Mesenchymal stem cell (in vitro differentiated cells and primary cell): ENCODE results near the gene SRP72.
A peak's percentile ranks its signal among the peaks of the same experiment; 100 is the strongest.

Experiments used
- DNase-seq: peaks from one replicate; pipeline ENCODE4 v3.0.0-alpha.2; 2013
- H2AFZ ChIP-seq: one replicate; pipeline ENCODE4 v1.6.1; 2013; ENCODE audit warnings: low read depth, mild to moderate bottlenecking, control low read depth, inconsistent platforms, low read length, moderate library complexity
- H2AK5ac ChIP-seq: 2 replicates; pipeline ENCODE4 v1.6.1; 2013; ENCODE audit warnings: low read length, moderate library complexity, mild to moderate bottlenecking, inconsistent platforms; ENCODE audit not compliant: severe bottlenecking
- H2BK120ac ChIP-seq: one replicate; pipeline ENCODE4 v1.6.1; 2013; ENCODE audit warnings: low read depth, mild to moderate bottlenecking, inconsistent platforms, low read length, moderate library complexity
- H2BK12ac ChIP-seq, 2 experiments: one replicate each; pipeline ENCODE4 v1.6.1; 2013; ENCODE audit warnings: inconsistent platforms in 2 of 2, low read length in 2 of 2, mild to moderate bottlenecking in 2 of 2, moderate library complexity in 2 of 2, control low read depth in 1 of 2
- H2BK15ac ChIP-seq: one replicate; pipeline ENCODE4 v1.6.1; 2013; ENCODE audit warnings: mild to moderate bottlenecking, low read depth, inconsistent platforms; ENCODE audit not compliant: poor library complexity, severe bottlenecking
- H2BK5ac ChIP-seq: 2 replicates; pipeline ENCODE4 v1.6.1; 2013; ENCODE audit warnings: low read depth, mild to moderate bottlenecking, low read length, control low read depth, inconsistent platforms; ENCODE audit not compliant: poor library complexity, severe bottlenecking
- H3K14ac ChIP-seq, 2 experiments: one replicate each; pipeline ENCODE4 v1.6.1; 2013; ENCODE audit warnings: inconsistent platforms in 2 of 2, low read length in 2 of 2, control low read depth in 1 of 2, mild to moderate bottlenecking in 1 of 2, moderate library complexity in 1 of 2
- H3K18ac ChIP-seq, 2 experiments: one replicate each; pipeline ENCODE4 v1.6.1; 2013; ENCODE audit warnings: inconsistent platforms in 2 of 2, low read length in 2 of 2, control low read depth in 1 of 2, low read depth in 1 of 2, mild to moderate bottlenecking in 1 of 2
- H3K23ac ChIP-seq, 2 experiments: one replicate each; pipeline ENCODE4 v1.6.1; 2013; ENCODE audit warnings: inconsistent platforms in 2 of 2, low read length in 2 of 2, mild to moderate bottlenecking in 2 of 2, moderate library complexity in 2 of 2, control low read depth in 1 of 2
- H3K27ac ChIP-seq: 2 replicates; pipeline ENCODE4 v1.5.1; 2013; ENCODE audit warnings: mild to moderate bottlenecking, moderate library complexity, low read length, control low read depth, inconsistent platforms; ENCODE audit not compliant: poor library complexity, severe bottlenecking
- H3K27me3 ChIP-seq, 2 experiments: 2 replicates each; pipeline versions ENCODE4 v1.6.1 to v1.7.0; 2013; ENCODE audit warnings: low read length in 2 of 2, mild to moderate bottlenecking in 2 of 2, moderate library complexity in 2 of 2, control low read depth in 1 of 2, inconsistent platforms in 1 of 2; ENCODE audit not compliant: control insufficient read depth in 1 of 2, insufficient read depth in 1 of 2
- H3K36me3 ChIP-seq, 2 experiments: 2 replicates each; pipeline versions ENCODE4 v1.6.1 to v1.7.0; 2013; ENCODE audit warnings: low read length in 2 of 2, control low read depth in 1 of 2, inconsistent platforms in 1 of 2, low read depth in 1 of 2, mild to moderate bottlenecking in 1 of 2; ENCODE audit not compliant: insufficient read depth in 2 of 2, control insufficient read depth in 1 of 2
- H3K4ac ChIP-seq, 2 experiments: one replicate each; pipeline ENCODE4 v1.6.1; 2013; ENCODE audit warnings: inconsistent platforms in 2 of 2, low read length in 2 of 2, mild to moderate bottlenecking in 2 of 2, moderate library complexity in 2 of 2, control low read depth in 1 of 2, low read depth in 1 of 2
- H3K4me1 ChIP-seq: 2 replicates; pipeline ENCODE4 v1.6.1; 2013; ENCODE audit warnings: low read depth, low read length, control low read depth; ENCODE audit not compliant: control insufficient read depth, insufficient read depth
- H3K4me2 ChIP-seq: 2 replicates; pipeline ENCODE4 v1.6.1; 2013; ENCODE audit warnings: low read length, mild to moderate bottlenecking, inconsistent platforms; ENCODE audit not compliant: poor library complexity, severe bottlenecking
- H3K4me3 ChIP-seq, 2 experiments: 2 replicates each; pipeline versions ENCODE4 v1.5.1 to v1.7.0; 2013; ENCODE audit warnings: low read length in 2 of 2, mild to moderate bottlenecking in 2 of 2, control low read depth in 1 of 2, low read depth in 1 of 2; ENCODE audit not compliant: insufficient read depth in 1 of 2
- H3K79me1 ChIP-seq: replicated peaks from 2 replicates; pipeline ENCODE4 v1.6.1; 2013; ENCODE audit warnings: mild to moderate bottlenecking, control low read depth, low read length, inconsistent platforms; ENCODE audit not compliant: poor library complexity, severe bottlenecking
- H3K9ac ChIP-seq: 2 replicates; pipeline ENCODE4 v1.7.0; 2013; ENCODE audit warnings: mild to moderate bottlenecking, low read length, moderate library complexity
- H3K9me3 ChIP-seq: 2 replicates; pipeline ENCODE4 v1.7.0; 2013; ENCODE audit warnings: mild to moderate bottlenecking, low read length; ENCODE audit not compliant: control insufficient read depth
- H4K8ac ChIP-seq: one replicate; pipeline ENCODE4 v1.6.1; 2013; ENCODE audit warnings: inconsistent platforms, mild to moderate bottlenecking, low read length, moderate library complexity
- H4K91ac ChIP-seq: one replicate; pipeline ENCODE4 v1.6.1; 2013; ENCODE audit warnings: mild to moderate bottlenecking, low read length, inconsistent platforms
- WGBS: methylation state at CpG from one replicate; pipeline ENCODE4 v1.1.7; 2013; ENCODE audit warnings: mixed read lengths; 5-methylcytosine and 5-hydroxymethylcytosine counted together

SRP72 gene

DNA sequence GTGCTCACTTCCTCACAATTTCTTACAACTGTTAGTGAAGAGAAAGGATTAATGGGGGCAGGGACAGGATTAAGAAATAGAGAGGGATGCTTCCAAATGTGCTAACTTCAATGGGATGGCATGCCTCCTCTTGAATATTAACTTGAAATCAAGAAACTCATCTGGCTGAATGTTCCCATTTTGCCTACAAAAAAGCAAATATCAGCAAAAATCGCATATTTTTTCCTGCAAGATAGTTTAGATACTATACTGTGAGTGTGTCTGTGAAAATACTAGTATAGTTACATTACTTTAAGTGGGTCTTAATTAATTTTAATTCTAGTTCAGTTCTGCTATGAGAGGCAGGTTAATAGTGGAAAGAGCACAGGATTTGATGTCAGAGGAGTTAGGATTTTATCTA, 26.4 kb upstream of the SRP72 start:
- Histone ChIP-seq H2AK5ac (no peak overlapping the region), H2BK15ac (no peak overlapping the region), H3K36me3 (peaks cover 0 to 49% of the 10 kb centered on the region in 2 experiments), H3K9me3 (no peaks in the 10 kb centered on the region), H2BK12ac (no peak overlapping the region), H3K18ac (no peak overlapping the region), H3K4me3 (no peak overlapping the region), H2AFZ (no peak overlapping the region), H3K79me1 (peaks cover 6% of the 10 kb centered on the region), H3K27ac (no peak overlapping the region), H3K4me1 (peaks cover 7% of the 10 kb centered on the region), H4K91ac (no peak overlapping the region), H4K8ac (no peak overlapping the region), H3K27me3 (no peaks in the 10 kb centered on the region), H3K4ac (no peak overlapping the region), H2BK120ac (no peak overlapping the region), H2BK5ac (no peak overlapping the region), H3K9ac (no peak overlapping the region), H3K4me2 (no peak overlapping the region), H3K23ac (no peak overlapping the region), H3K14ac (no peak overlapping the region)
- no CpG with 5 or more reads among the region's 1 CpG for WGBS
- no peak for DNase-seq

- no peak overlapping the region for H2AFZ ChIP-seq
- H3K14ac ChIP-seq: no peak overlapping the region
- no peak overlapping the region for H3K4ac ChIP-seq
- no peak overlapping the region for H3K9ac ChIP-seq
- H3K9me3 ChIP-seq: no peaks in the 10 kb centered on the region
- no peaks in the 10 kb centered on the region for H3K27me3 ChIP-seq
- H4K8ac ChIP-seq: no peak overlapping the region
- H3K4me1 ChIP-seq: peaks cover 3% of the 10 kb centered on the region
- no peak overlapping the region for H2BK15ac ChIP-seq
- no peak overlapping the region for H2AK5ac ChIP-seq
- no peak overlapping the region for H3K4me2 ChIP-seq
- H3K23ac ChIP-seq: no peak overlapping the region
- no peak overlapping the region for H4K91ac ChIP-seq
- no peak overlapping the region for H2BK12ac ChIP-seq
- no peak overlapping the region for H3K27ac ChIP-seq
- peaks cover 6% of the 10 kb centered on the region for H3K79me1 ChIP-seq
- no peak overlapping the region for H2BK5ac ChIP-seq
- no peak overlapping the region for H2BK120ac ChIP-seq
- peaks cover 7 to 85% of the 10 kb centered on the region in 2 experiments for H3K36me3 ChIP-seq
- H3K4me3 ChIP-seq: no peak overlapping the region
- H3K18ac ChIP-seq: no peak overlapping the region
- no peak for DNase-seq
- no CpG with 5 or more reads among the region's 2 CpGs for WGBS
Measured at GRCh38 chr4:56444719-56445118, 22.7 kb upstream of the SRP72 start.

DNA sequence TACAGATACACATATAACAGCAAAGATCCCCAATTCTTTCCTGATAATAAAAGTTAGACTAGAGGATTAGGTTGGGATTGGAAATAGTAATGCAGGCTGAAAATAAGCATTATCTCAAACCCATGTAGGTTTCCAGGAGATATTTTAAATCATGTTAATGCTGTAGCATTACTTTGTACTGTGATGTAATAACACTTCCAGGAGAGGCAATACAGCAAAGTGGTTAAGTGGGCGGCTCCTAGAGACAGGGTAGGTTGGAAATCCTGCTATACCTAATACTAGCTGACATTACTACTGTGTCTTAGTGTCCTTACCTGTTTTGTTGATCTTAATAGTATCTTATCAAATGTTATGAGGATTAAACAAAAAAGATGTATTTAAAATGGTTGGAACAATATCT, 21.7 kb upstream of the SRP72 start:
- Histone ChIP-seq H3K14ac (no peak overlapping the region), H2BK120ac (no peak overlapping the region), H3K79me1 (peaks cover 6% of the 10 kb centered on the region), H2BK12ac (no peak overlapping the region), H2AK5ac (no peak overlapping the region), H4K91ac (no peak overlapping the region), H3K18ac (no peak overlapping the region), H3K4me3 (no peak overlapping the region), H2AFZ (no peak overlapping the region), H3K4me2 (no peak overlapping the region), H3K4me1 (peaks cover 1% of the 10 kb centered on the region), H2BK5ac (no peak overlapping the region), H3K23ac (no peak overlapping the region), H4K8ac (no peak overlapping the region), H3K36me3 (peaks cover 8 to 93% of the 10 kb centered on the region in 2 experiments), H2BK15ac (no peak overlapping the region), H3K27ac (no peak overlapping the region), H3K27me3 (no peaks in the 10 kb centered on the region), H3K9ac (no peak overlapping the region), H3K4ac (no peak overlapping the region), H3K9me3 (no peaks in the 10 kb centered on the region)
- no peak for DNase-seq
- no CpG with 5 or more reads among the region's 1 CpG for WGBS

GRCh38 chr4:56448301-56448700, 19.1 kb upstream of the SRP72 start:
- no peaks in the 10 kb centered on the region for H3K27me3 ChIP-seq
- no peak overlapping the region for H2BK12ac ChIP-seq
- no peak overlapping the region for H2AK5ac ChIP-seq
- no peaks in the 10 kb centered on the region for H3K9me3 ChIP-seq
- peak; percentile 64 for DNase-seq
- no peak overlapping the region for H3K14ac ChIP-seq
- no peak overlapping the region for H2AFZ ChIP-seq
- no peak overlapping the region for H3K9ac ChIP-seq
- peaks cover 1% of the 10 kb centered on the region for H3K4me1 ChIP-seq
- no peak overlapping the region for H2BK15ac ChIP-seq
- peaks cover 17 to 96% of the 10 kb centered on the region in 2 experiments for H3K36me3 ChIP-seq
- no peak overlapping the region for H3K27ac ChIP-seq
- peaks cover 7% of the 10 kb centered on the region for H3K79me1 ChIP-seq
- H4K91ac ChIP-seq: no peak overlapping the region
- H3K4me3 ChIP-seq: no peak overlapping the region
- no peak overlapping the region for H2BK120ac ChIP-seq
- no peak overlapping the region for H3K18ac ChIP-seq
- no peak overlapping the region for H2BK5ac ChIP-seq
- no peak overlapping the region for H4K8ac ChIP-seq
- H3K23ac ChIP-seq: no peak overlapping the region
- no peak overlapping the region for H3K4ac ChIP-seq
- H3K4me2 ChIP-seq: no peak overlapping the region
